Measurements from ENCODE around the gene RAN. TPM values are rescaled to one million over a fixed set of nuclear protein-coding genes. Genes with fewer than 3 reads are reported as not detected.
"Not testable (repeated sequence)": the region's sequence is repeated elsewhere in the genome, so short reads cannot be mapped to it uniquely, and the experiment has no call there.

Gene RAN
- total RNA-seq, 4 donors from 2014 or later, result 88.3 to 161 (median 148) TPM

GRCh38 chr12:130847112-130847511 is 24.8 kb upstream of the RAN start:
- no peak for DNase-seq (ENCODE audit: low spot score in 2 of 2)
- TF ChIP-seq CTCF (IDR thresholded peaks at IDR 0.05) (no peak), POLR2A (IDR thresholded peaks at IDR 0.05) (no peak)
- intact Hi-C loops (cut with DNase I; ENCODE audit: low total_unique reads), result no loop called here
- 60 to 70% methylated on average over 7 of the region's 7 CpGs for WGBS, 2 donors
- H3K4me3 ChIP-seq (ENCODE audit: low read depth, poor library complexity, severe bottlenecking), result no peak overlapping the region

GRCh38 chr12:130848105-130848504 is 23.8 kb upstream of the RAN start:
- DNase-seq (ENCODE audit: low spot score in 2 of 2); H3K4me3 ChIP-seq (ENCODE audit: low read depth, poor library complexity, severe bottlenecking); intact Hi-C loops (cut with DNase I; ENCODE audit: low total_unique reads): not testable (repeated sequence)
- WGBS, 2 donors, result 95 to 96% methylated on average over 6 of the region's 6 CpGs

GRCh38 chr12:130848785-130849305 is 23.0 kb upstream of the RAN start:
- H3K4me3 ChIP-seq (ENCODE audit: low read depth, poor library complexity, severe bottlenecking); intact Hi-C loops (cut with DNase I; ENCODE audit: low total_unique reads); DNase-seq (ENCODE audit: low spot score in 2 of 2): not testable (repeated sequence)
- 89 to 95% methylated on average over 1 of the region's 1 CpG for WGBS, 2 donors

GRCh38 chr12:130849561-130850417 is 22.1 kb upstream of the RAN start:
- TF ChIP-seq POLR2A (IDR thresholded peaks at IDR 0.05) (no peak), CTCF (IDR thresholded peaks at IDR 0.05) (no peak)
- no peak overlapping the region for H3K4me3 ChIP-seq (ENCODE audit: low read depth, poor library complexity, severe bottlenecking)
- WGBS, 2 donors, result 43 to 56% methylated on average over 7 of the region's 7 CpGs
- no peak for DNase-seq (ENCODE audit: low spot score in 2 of 2)
- intact Hi-C loops (cut with DNase I; ENCODE audit: low total_unique reads), result no loop called here

GRCh38 chr12:130850418-130851021 is 21.3 kb upstream of the RAN start:
- no peak overlapping the region for H3K4me3 ChIP-seq (ENCODE audit: low read depth, poor library complexity, severe bottlenecking)
- TF ChIP-seq CTCF (IDR thresholded peaks at IDR 0.05), result no peak
- no peak for TF ChIP-seq POLR2A (IDR thresholded peaks at IDR 0.05)
- intact Hi-C loops (cut with DNase I; ENCODE audit: low total_unique reads), result no loop called here
- WGBS, 2 donors, result 69 to 70% methylated on average over 12 of the region's 12 CpGs
- DNase-seq (ENCODE audit: low spot score in 2 of 2), result no peak

- DNase-seq (ENCODE audit: low spot score in 2 of 2), result no peak
- intact Hi-C loops (cut with DNase I; ENCODE audit: low total_unique reads), result no loop called here
- WGBS, 2 donors, result 80 to 82% methylated on average over 4 of the region's 4 CpGs
- H3K4me3 ChIP-seq (ENCODE audit: low read depth, poor library complexity, severe bottlenecking), result no peak overlapping the region
- no peak for TF ChIP-seq CTCF (IDR thresholded peaks at IDR 0.05)
- no peak for TF ChIP-seq POLR2A (IDR thresholded peaks at IDR 0.05)
These were observed 15.8 kb upstream of the RAN start for GRCh38 chr12:130856088-130856487.
